HCT116 (cell line): ENCODE measurements around the gene S100PBP. TPM values are rescaled to one million over a fixed set of nuclear protein-coding genes. Genes with fewer than 3 reads are reported as not detected.

Experiments
- ATAC-seq: fragments of 200-7000 bp; cut with Tn5 transposase; 2 replicates; pipeline ENCODE4 v1.9.1; 2020; ENCODE audit warnings: mild to moderate bottlenecking, moderate library complexity
- BruUV-seq: library from RNA; stranded (reverse); fragments of 400-500 nt; replicated peaks from 2 replicates; lab custom pipeline; 2021; lab: Mats Ljungman, UMichigan
- CTCF ChIA-PET: fragments of 300-600 bp; sonication (Branson Sonifier 250); formaldehyde crosslinking; loops from one replicate; lab custom pipeline; 2021; ENCODE audit warnings: antibody characterized with exemption; lab: Charles Lee
- POLR2A ChIA-PET: fragments of 300-600, 350-600 bp; sonication (Branson Sonifier 250); formaldehyde crosslinking; loops from one replicate; lab custom pipeline; 2021; ENCODE audit warnings: antibody characterized with exemption; lab: Charles Lee
- RAD21 ChIA-PET, 2 experiments: fragments of 300-600 bp; sonication (Branson Sonifier 250); formaldehyde crosslinking; loops; one replicate each; lab custom pipeline; 2023; ENCODE audit warnings: low total read pairs in 2 of 2; ENCODE audit not compliant: uncharacterized antibody in 2 of 2, unreplicated experiment in 2 of 2, low non-redundant PET in 1 of 2; lab: Charles Lee
- DNase-seq: peaks from one replicate; pipeline ENCODE4 v3.0.0-alpha.2; 2010; ENCODE audit warnings: low read depth, low spot score
- H2AFZ ChIP-seq: fragments of 200-600 bp; shearing (Covaris generic), sonication (generic); 2 replicates; pipeline ENCODE4 v1.6.1; 2017; ENCODE audit warnings: low read depth, mixed run types, mixed read lengths, antibody characterized with exemption, low read length; ENCODE audit not compliant: poor library complexity, severe bottlenecking
- H3K27ac ChIP-seq: 2 replicates; pipeline ENCODE4 v1.5.1; 2012; ENCODE audit warnings: low read depth, low read length
- H3K27me3 ChIP-seq: fragments of 200-600 bp; sonication (generic); 2 replicates; pipeline ENCODE4 v1.6.1; 2016; ENCODE audit warnings: mixed run types, low read length, mixed read lengths; ENCODE audit not compliant: insufficient read depth
- H3K36me3 ChIP-seq, 2 experiments: fragments of 200-500 bp in 1 of 2; fragments of 200-600 bp in 1 of 2; sonication (Bioruptor generic) in 1 of 2; sonication (generic) in 1 of 2; 2 replicates each; pipeline versions ENCODE4 v1.5.1 to v1.6.1; 2014 to 2016; ENCODE audit warnings: low read length in 2 of 2, inconsistent platforms in 1 of 2, mixed read lengths in 1 of 2, mixed run types in 1 of 2; ENCODE audit not compliant: insufficient read depth in 2 of 2, control insufficient read depth in 1 of 2
- H3K4me1 ChIP-seq, 2 experiments: fragments of 200-600 bp in 1 of 2; sonication (generic) in 1 of 2; 2 replicates each; pipeline versions ENCODE4 v1.5.1 to v1.6.1; 2012 to 2017; ENCODE audit warnings: low read length in 2 of 2, inconsistent platforms in 1 of 2, mild to moderate bottlenecking in 1 of 2, mixed read lengths in 1 of 2, mixed run types in 1 of 2, moderate library complexity in 1 of 2; ENCODE audit not compliant: insufficient read depth in 2 of 2, control insufficient read depth in 1 of 2
- H3K4me2 ChIP-seq: fragments of 200-600 bp; sonication (generic); 2 replicates; pipeline ENCODE4 v1.6.1; 2017; ENCODE audit warnings: mixed run types, low read length, mixed read lengths
- H3K4me3 ChIP-seq, 2 experiments: fragments of 200-600 bp in 1 of 2; sonication (generic) in 1 of 2; replicated peaks in 1 of 2; 2 replicates each; pipeline ENCODE4 v1.5.1; 2011 to 2016; ENCODE audit warnings: low read length in 2 of 2, control low read depth in 1 of 2, low read depth in 1 of 2, mild to moderate bottlenecking in 1 of 2, mixed read lengths in 1 of 2, mixed run types in 1 of 2
- H3K79me2 ChIP-seq: fragments of 200-600 bp; sonication (generic); 2 replicates; pipeline ENCODE4 v1.6.1; 2017; ENCODE audit warnings: mild to moderate bottlenecking, mixed run types, low read length, moderate library complexity, mixed read lengths; ENCODE audit not compliant: insufficient read depth
- H3K9ac ChIP-seq: fragments of 200-600 bp; sonication (generic); 2 replicates; pipeline ENCODE4 v1.6.1; 2016; ENCODE audit warnings: low read length, mixed read lengths
- H3K9me2 ChIP-seq: fragments of 200-600 bp; sonication (generic), shearing (Covaris generic); 2 replicates; pipeline ENCODE4 v1.6.1; 2017; ENCODE audit warnings: mixed run types, mild to moderate bottlenecking, moderate library complexity; ENCODE audit not compliant: insufficient read depth
- H3K9me3 ChIP-seq, 2 experiments: fragments of 200-500 bp in 1 of 2; fragments of 200-600 bp in 1 of 2; sonication (Bioruptor generic) in 1 of 2; sonication (generic) in 1 of 2; 2 replicates each; pipeline ENCODE4 v1.6.1; 2014 to 2017; ENCODE audit warnings: low read length in 2 of 2, mixed read lengths in 2 of 2, inconsistent platforms in 1 of 2, low read depth in 1 of 2, mild to moderate bottlenecking in 1 of 2, mixed run types in 1 of 2, moderate library complexity in 1 of 2; ENCODE audit not compliant: control insufficient read depth in 1 of 2, insufficient read depth in 1 of 2
- H4K20me1 ChIP-seq: fragments of 200-600 bp; sonication (generic), shearing (Covaris generic); 2 replicates; pipeline ENCODE4 v1.6.1; 2017; ENCODE audit warnings: mixed run types, mild to moderate bottlenecking, moderate library complexity; ENCODE audit not compliant: insufficient read depth
- ATF3 ChIP-seq: IDR thresholded peaks from 2 replicates; pipeline ENCODE4 v1.6.1; 2012
- CBX3 ChIP-seq: IDR thresholded peaks from 2 replicates; pipeline ENCODE4 v1.6.1; 2012; ENCODE audit warnings: low read depth
- CEBPB ChIP-seq: IDR thresholded peaks from 2 replicates; pipeline ENCODE4 v1.6.1; 2012; ENCODE audit warnings: low read depth
- CTCF ChIP-seq, 3 experiments: fragments of 200-600 bp in 1 of 3; sonication (generic) in 1 of 3; IDR thresholded peaks in 2 of 3; conservative IDR thresholded peaks in 1 of 3; 2 replicates each; pipeline ENCODE4 v1.5.1; 2012 to 2017; ENCODE audit warnings: low read depth in 2 of 3, low read length in 2 of 3, antibody characterized with exemption in 1 of 3, borderline replicate concordance in 1 of 3, control low read depth in 1 of 3, mild to moderate bottlenecking in 1 of 3, mixed read lengths in 1 of 3, mixed run types in 1 of 3, moderate library complexity in 1 of 3; ENCODE audit not compliant: insufficient read depth in 1 of 3
- EGR1 ChIP-seq: IDR thresholded peaks from 2 replicates; pipeline ENCODE4 v1.6.1; 2012; ENCODE audit warnings: low read depth
- ELF1 ChIP-seq: IDR thresholded peaks from 2 replicates; pipeline ENCODE4 v1.6.1; 2012; ENCODE audit warnings: low read depth, borderline replicate concordance
- EZH2 ChIP-seq: fragments of 200-600 bp; sonication (generic); IDR thresholded peaks from 2 replicates; pipeline ENCODE4 v1.6.1; 2017; ENCODE audit warnings: antibody characterized with exemption, mixed run types
- EZH2phosphoT487 ChIP-seq: fragments of 200-600 bp; IDR thresholded peaks from 2 replicates; pipeline ENCODE4 v1.6.1; 2018; ENCODE audit warnings: antibody characterized with exemption, borderline replicate concordance
- FOSL1 ChIP-seq: IDR thresholded peaks from 2 replicates; pipeline ENCODE4 v1.6.1; 2012; ENCODE audit warnings: low read depth
- JUND ChIP-seq: IDR thresholded peaks from 2 replicates; pipeline ENCODE4 v1.6.1; 2012
- MAX ChIP-seq: IDR thresholded peaks from 2 replicates; pipeline ENCODE4 v1.6.1; 2012
- POLR2AphosphoS5 ChIP-seq: IDR thresholded peaks from 2 replicates; pipeline ENCODE4 v1.6.1; 2011; ENCODE audit warnings: mild to moderate bottlenecking, low read depth, low read length, moderate library complexity
- RAD21 ChIP-seq: IDR thresholded peaks from 2 replicates; pipeline ENCODE4 v1.6.1; 2012; ENCODE audit warnings: low read depth, mild to moderate bottlenecking
- SIN3A ChIP-seq: IDR thresholded peaks from 2 replicates; pipeline ENCODE4 v1.6.1; 2012; ENCODE audit warnings: low read depth
- SP1 ChIP-seq: IDR thresholded peaks from 2 replicates; pipeline ENCODE4 v1.6.1; 2012; ENCODE audit warnings: low read depth
- SRF ChIP-seq: IDR thresholded peaks from 2 replicates; pipeline ENCODE4 v1.6.1; 2012; ENCODE audit warnings: low read depth
- TCF7L2 ChIP-seq: IDR thresholded peaks from 2 replicates; pipeline ENCODE4 v1.7.0; 2011; ENCODE audit warnings: borderline replicate concordance, inconsistent platforms; ENCODE audit not compliant: insufficient read depth, insufficient read length; ENCODE audit errors: extremely low read depth
- YY1 ChIP-seq: IDR thresholded peaks from 2 replicates; pipeline ENCODE4 v1.6.1; 2011; ENCODE audit warnings: low read length, low read depth, moderate library complexity, mild to moderate bottlenecking; ENCODE audit not compliant: insufficient replicate concordance; ENCODE audit errors: extremely low read depth
- ZFX ChIP-seq: fragments of 450-650 bp; IDR thresholded peaks from 2 replicates; pipeline ENCODE4 v1.6.1; 2017
- ZNF274 ChIP-seq: fragments of 200-500 bp; sonication (Bioruptor generic); IDR thresholded peaks from 2 replicates; pipeline ENCODE4 v1.6.1; 2014; ENCODE audit warnings: mild to moderate bottlenecking, low read depth, low read length, inconsistent platforms
- intact Hi-C: fragments of 100-400 bp; cut with micrococcal nuclease; formaldehyde crosslinking; loops from 2 replicates; pipeline ENCODE4 v1.10.0; 2022
- total RNA-seq: library from RNA; stranded (reverse); gene quantifications from one replicate; pipeline ENCODE4 v1.2.1, GENCODE V29; 2021; ENCODE audit not compliant: unreplicated experiment

Gene S100PBP
- total RNA-seq, 1 experiment from 2014 or later, result 38.2 TPM

GRCh38 chr1:32818804-32819541, 1.5 kb downstream of the S100PBP start:
- Histone ChIP-seq H3K36me3 (peaks cover 0 to 9% of the 10 kb centered on the region in 2 experiments; a peak in 1 of 4 replicates), H4K20me1 (no peaks in the 10 kb centered on the region; the same call in 1 of the 2 replicates), H3K4me1 (peaks cover 15 to 28% of the 10 kb centered on the region in 2 experiments), H3K27me3 (no peaks in the 10 kb centered on the region), H3K4me3 (peak overlapping the region; percentile 94 to 98), H3K9ac (peak overlapping the region; percentile 98), H3K27ac (peak overlapping the region; percentile 98), H3K4me2 (peak overlapping the region; percentile 71), H3K9me2 (no peaks in the 10 kb centered on the region), H3K79me2 (peaks cover 80% of the 10 kb centered on the region), H2AFZ (no peak overlapping the region), H3K9me3 (no peaks in the 10 kb centered on the region)
- no TSS peak for BruUV-seq
- TF ChIP-seq YY1, result no peak
- TF ChIP-seq MAX, result no peak
- no peak for TF ChIP-seq CTCF (IDR thresholded peaks at IDR 0.05 in 2 of 3, conservative IDR thresholded peaks at IDR 0.05 in 1 of 3; ENCODE audit: borderline replicate concordance in 1 of 3, insufficient read depth in 1 of 3, low read depth in 2 of 3, low read length in 2 of 3)
- no peak for TF ChIP-seq EZH2phosphoT487
- no peak for TF ChIP-seq RAD21
- no peak for TF ChIP-seq POLR2AphosphoS5
- TF ChIP-seq FOSL1, result no peak
- TF ChIP-seq CBX3, result no peak
- TF ChIP-seq SP1, result no peak
- no peak for TF ChIP-seq ELF1
- TF ChIP-seq SRF, result no peak
- TF ChIP-seq ATF3, result no peak
- no peak for TF ChIP-seq CEBPB
- no peak for TF ChIP-seq ZNF274
- no peak for TF ChIP-seq EGR1
- TF ChIP-seq ZFX, result no peak
- TF ChIP-seq SIN3A, result no peak
- no peak for TF ChIP-seq JUND
- no peak for TF ChIP-seq EZH2
- TF ChIP-seq TCF7L2, result no peak
- ChIA-PET POLR2A (no interaction called here), CTCF (no interaction called here), RAD21 (no interaction called here)
- intact Hi-C loops, result loop anchor here (5.0 kb wide), 1 partner anchor 218 kb away; the partner anchor contains the start of gene AK2
- DNase-seq (no peak), ATAC-seq (no peak)
